SK-N-MC (cell line): Measurements from ENCODE around the gene CARM1.

Experiments
- EZH2 ChIP-seq: fragments of 200-600 bp; sonication (generic); IDR thresholded peaks from one replicate; pipeline ENCODE4 v1.6.1; 2017; ENCODE audit warnings: antibody characterized with exemption
- POLR2AphosphoS5 ChIP-seq: IDR thresholded peaks from 2 replicates; pipeline ENCODE4 v1.6.1; 2012; ENCODE audit warnings: mild to moderate bottlenecking, low read depth, low read length, borderline replicate concordance

DNA sequence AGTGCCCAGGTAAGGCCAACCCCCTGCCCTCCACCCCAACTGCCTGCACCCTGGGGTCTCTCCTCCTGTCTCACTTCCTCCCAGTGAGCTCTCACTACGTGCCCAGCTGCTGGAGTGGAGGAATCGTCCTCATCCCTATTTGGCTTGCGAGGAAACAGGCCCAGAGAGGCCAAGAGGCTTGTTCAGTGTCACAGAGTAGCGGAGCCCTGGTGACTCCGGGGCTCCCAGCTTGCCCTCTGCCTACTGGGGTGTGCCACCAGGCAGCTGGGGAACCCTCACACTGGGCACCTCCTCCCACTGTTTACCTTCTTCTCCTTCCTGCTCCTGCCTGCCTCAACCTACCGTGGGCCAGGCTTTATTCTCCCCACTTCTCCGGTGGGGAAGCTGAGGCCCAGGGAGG is 41.0 kb upstream of the CARM1 start:
- TF ChIP-seq EZH2 = no peak
- TF ChIP-seq POLR2AphosphoS5 = no peak
